HG03469 (cell line): ENCODE measurements around the gene FIGLA.

Experiments used
- ATAC-seq: cut with Tn5 transposase; IDR thresholded peaks from one replicate; pipeline ENCODE4 v1.9.1; 2021; ENCODE audit warnings: mild to moderate bottlenecking, moderate library complexity, moderate number of reproducible peaks; ENCODE audit not compliant: unreplicated experiment

FIGLA gene

GRCh38 chr2:70776266-70776665 is 14.2 kb downstream of the FIGLA start:
- ATAC-seq: no peak

GRCh38 chr2:70775141-70775540 is 15.3 kb downstream of the FIGLA start:
- ATAC-seq: no peak

GRCh38 chr2:70772486-70773155 is 17.8 kb downstream of the FIGLA start:
- ATAC-seq: no peak

GRCh38 chr2:70771446-70771845 is 19.0 kb downstream of the FIGLA start:
- peak; percentile 67 for ATAC-seq

GRCh38 chr2:70769450-70769849 is 21.0 kb downstream of the FIGLA start:
- no peak for ATAC-seq

- ATAC-seq: no peak
These were observed 21.8 kb downstream of the FIGLA start for GRCh38 chr2:70768590-70769085.

GRCh38 chr2:70767699-70768589 is 22.5 kb downstream of the FIGLA start, which contains the start of gene ADD2:
Gene ADD2 (minus strand): TSS chr2:70768200. CDS start chr2:70706408, 61,792 bp downstream.
- no peak for ATAC-seq

- no peak for ATAC-seq
These were observed 23.3 kb downstream of the FIGLA start for GRCh38 chr2:70767079-70767698.

- ATAC-seq: no peak
These were observed 23.9 kb downstream of the FIGLA start for GRCh38 chr2:70766357-70767078.

- ATAC-seq: no peak
These were observed 24.9 kb downstream of the FIGLA start for GRCh38 chr2:70765507-70765906.

GRCh38 chr2:70759446-70759845 is 31.0 kb downstream of the FIGLA start:
- no peak for ATAC-seq

- no peak for ATAC-seq
These were observed 32.5 kb downstream of the FIGLA start for GRCh38 chr2:70757966-70758365.

- no peak for ATAC-seq
These were observed 33.1 kb downstream of the FIGLA start for GRCh38 chr2:70757360-70757759.

- no peak for ATAC-seq
These were observed 34.3 kb downstream of the FIGLA start for GRCh38 chr2:70756128-70756527.

GRCh38 chr2:70753902-70754301 is 36.5 kb downstream of the FIGLA start:
- ATAC-seq: no peak

GRCh38 chr2:70753031-70753430 is 37.4 kb downstream of the FIGLA start:
- no peak for ATAC-seq

- ATAC-seq: no peak
These were observed 38.0 kb downstream of the FIGLA start for GRCh38 chr2:70752396-70752795.

GRCh38 chr2:70751881-70752280 is 38.6 kb downstream of the FIGLA start:
- no peak for ATAC-seq

GRCh38 chr2:70750320-70750719 is 40.1 kb downstream of the FIGLA start:
- ATAC-seq: no peak

GRCh38 chr2:70748002-70748784 is 42.2 kb downstream of the FIGLA start:
- ATAC-seq: no peak
